ENCODE results near the gene OXSM.

DNA sequence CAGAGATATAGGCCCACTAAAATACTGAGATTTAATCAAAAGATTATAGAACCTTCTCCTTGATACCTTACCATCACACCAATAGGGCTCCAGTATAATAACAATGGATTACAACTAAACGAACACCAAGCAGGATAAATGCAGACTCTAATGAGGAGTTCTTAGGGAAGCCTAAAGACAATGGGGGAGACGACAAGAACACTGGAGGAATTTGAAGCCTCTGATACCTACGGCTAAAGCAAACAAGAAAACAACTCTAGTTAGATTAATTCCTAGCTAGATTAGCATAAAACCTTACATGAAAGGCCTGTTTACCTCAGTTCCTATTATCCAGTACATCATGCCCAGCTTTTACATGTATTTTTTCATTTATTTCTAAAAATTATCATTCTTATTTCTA, 41.7 kb upstream of the OXSM start:
- TF ChIP-seq, protein P1, sequence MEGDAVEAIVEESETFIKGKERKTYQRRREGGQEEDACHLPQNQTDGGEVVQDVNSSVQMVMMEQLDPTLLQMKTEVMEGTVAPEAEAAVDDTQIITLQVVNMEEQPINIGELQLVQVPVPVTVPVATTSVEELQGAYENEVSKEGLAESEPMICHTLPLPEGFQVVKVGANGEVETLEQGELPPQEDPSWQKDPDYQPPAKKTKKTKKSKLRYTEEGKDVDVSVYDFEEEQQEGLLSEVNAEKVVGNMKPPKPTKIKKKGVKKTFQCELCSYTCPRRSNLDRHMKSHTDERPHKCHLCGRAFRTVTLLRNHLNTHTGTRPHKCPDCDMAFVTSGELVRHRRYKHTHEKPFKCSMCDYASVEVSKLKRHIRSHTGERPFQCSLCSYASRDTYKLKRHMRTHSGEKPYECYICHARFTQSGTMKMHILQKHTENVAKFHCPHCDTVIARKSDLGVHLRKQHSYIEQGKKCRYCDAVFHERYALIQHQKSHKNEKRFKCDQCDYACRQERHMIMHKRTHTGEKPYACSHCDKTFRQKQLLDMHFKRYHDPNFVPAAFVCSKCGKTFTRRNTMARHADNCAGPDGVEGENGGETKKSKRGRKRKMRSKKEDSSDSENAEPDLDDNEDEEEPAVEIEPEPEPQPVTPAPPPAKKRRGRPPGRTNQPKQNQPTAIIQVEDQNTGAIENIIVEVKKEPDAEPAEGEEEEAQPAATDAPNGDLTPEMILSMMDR (IDR thresholded peaks at IDR 0.05) = no peak
- TF ChIP-seq POLR2A (IDR thresholded peaks at IDR 0.05) = no peak

All from heart left ventricle (tissue), 13 donors.